K562 (cell line): ENCODE data around the gene TFF1. TPM values are rescaled to one million over a fixed set of nuclear protein-coding genes. Genes with fewer than 3 reads are reported as not detected.

ENCODE experiments used
- ATAC-seq: fragments of 200-7000 bp; cut with Tn5 transposase; 3 replicates; pipeline ENCODE4 v1.9.1; 2020; ENCODE audit warnings: moderate library complexity
- BruUV-seq: library from RNA; stranded (reverse); fragments of 400-500 nt; replicated peaks from 2 replicates; lab custom pipeline; 2021; lab: Mats Ljungman, UMichigan
- CTCF ChIA-PET: fragments of 300-600 bp; formaldehyde crosslinking; extraction: SDS; loops from one replicate; lab custom pipeline; 2021; ENCODE audit warnings: low intra/inter-chr PET ratio; lab: Yijun Ruan, JAX
- POLR2A ChIA-PET: fragments of 300-600, 350-650 bp; sonication (Branson Sonifier 250); formaldehyde crosslinking; extraction: SDS; loops from one replicate; lab custom pipeline; 2021; ENCODE audit warnings: antibody characterized with exemption, inconsistent platforms; lab: Yijun Ruan, JAX
- DNase-seq, 4 experiments: peaks; one replicate each; pipeline versions ENCODE4 v3.0.0 to v3.0.0-alpha.2; 2011 to 2018; ENCODE audit warnings: low spot score in 3 of 4, mixed read lengths in 3 of 4; ENCODE audit errors: extremely low read depth in 1 of 4
- FAIRE-seq: peaks from 2 replicates; lab custom pipeline; 2011; peaks lifted over from hg19 to GRCh38; lab: Jason Lieb, UNC
- H2AFZ ChIP-seq: 2 replicates; pipeline ENCODE4 v1.6.0; 2011; ENCODE audit warnings: low read depth, low read length, control low read depth, inconsistent platforms
- H3K27ac ChIP-seq: fragments of 200-600 bp; 3 replicates; pipeline ENCODE4 v1.8.0; 2011; ENCODE audit warnings: low read depth, mild to moderate bottlenecking, control low read depth, inconsistent platforms, low read length, moderate library complexity, mixed read lengths; ENCODE audit errors: extremely low read depth
- H3K27me3 ChIP-seq, 2 experiments: fragments of 300-600 bp in 1 of 2; 2 replicates in 1 of 2; 3 replicates in 1 of 2; pipeline versions ENCODE4 v1.6.0 to v1.8.0; 2011; ENCODE audit warnings: inconsistent platforms in 2 of 2, low read length in 2 of 2, mild to moderate bottlenecking in 1 of 2, mixed read lengths in 1 of 2, moderate library complexity in 1 of 2; ENCODE audit not compliant: control insufficient read depth in 2 of 2, insufficient read depth in 2 of 2
- H3K36me3 ChIP-seq: fragments of 300-600 bp; 3 replicates; pipeline ENCODE4 v1.8.0; 2011; ENCODE audit warnings: mild to moderate bottlenecking, low read length, inconsistent platforms; ENCODE audit not compliant: control insufficient read depth, insufficient read depth
- H3K4me1 ChIP-seq, 2 experiments: fragments of 200-600 bp in 1 of 2; replicated peaks in 1 of 2; 2 replicates in 1 of 2; 3 replicates in 1 of 2; pipeline versions ENCODE4 v1.5.1 to v1.8.0; 2011; ENCODE audit warnings: inconsistent platforms in 2 of 2, low read length in 2 of 2, mild to moderate bottlenecking in 1 of 2, mixed read lengths in 1 of 2, moderate library complexity in 1 of 2; ENCODE audit not compliant: control insufficient read depth in 2 of 2, insufficient read depth in 2 of 2
- H3K4me2 ChIP-seq: 2 replicates; pipeline ENCODE4 v1.6.1; 2011; ENCODE audit warnings: low read length, control low read depth, inconsistent platforms, mixed read lengths; ENCODE audit not compliant: insufficient read depth
- H3K4me3 ChIP-seq: fragments of 200-600 bp; sonication (generic), shearing (Covaris generic); 2 replicates; pipeline ENCODE4 v1.5.1; 2016; ENCODE audit warnings: control low read depth, inconsistent platforms
- H3K79me2 ChIP-seq: fragments of 200-600 bp; 3 replicates; pipeline ENCODE4 v1.8.0; 2011; ENCODE audit warnings: low read length, inconsistent platforms; ENCODE audit not compliant: control insufficient read depth, insufficient read depth
- H3K9ac ChIP-seq, 2 experiments: 2 replicates each; pipeline versions ENCODE4 v1.6.0 to v1.6.1; 2011; ENCODE audit warnings: low read depth in 2 of 2, low read length in 2 of 2, control low read depth in 1 of 2, inconsistent platforms in 1 of 2, mild to moderate bottlenecking in 1 of 2, mixed read lengths in 1 of 2; ENCODE audit not compliant: insufficient read depth in 1 of 2
- H3K9me1 ChIP-seq: one replicate; pipeline ENCODE4 v1.6.0; 2011; ENCODE audit warnings: inconsistent platforms, mild to moderate bottlenecking, low read length, moderate library complexity; ENCODE audit not compliant: control insufficient read depth, insufficient read depth
- H3K9me3 ChIP-seq: replicated peaks from 2 replicates; pipeline ENCODE4 v1.5.1; 2011; ENCODE audit warnings: low read depth, low read length, inconsistent platforms; ENCODE audit not compliant: control insufficient read depth, insufficient read depth
- H4K20me1 ChIP-seq: replicated peaks from 2 replicates; pipeline ENCODE4 v1.6.1; 2011; ENCODE audit warnings: low read length, inconsistent platforms, mixed read lengths; ENCODE audit not compliant: control insufficient read depth, insufficient read depth
- CHD2 ChIP-seq: IDR thresholded peaks from 2 replicates; pipeline ENCODE4 v1.6.1; 2011; ENCODE audit warnings: low read depth, low read length
- FOXA3 ChIP-seq, 2 experiments: fragments of 450-650 bp in 1 of 2; sonication (generic) in 1 of 2; formaldehyde crosslinking; IDR thresholded peaks in 1 of 2; conservative IDR thresholded peaks in 1 of 2; 2 replicates each; pipeline versions ENCODE4 v1.4.0 to v1.8.0; 2020 to 2022; ENCODE audit warnings: mild to moderate bottlenecking in 2 of 2, missing genetic modification reagents in 1 of 2
- PRDM10 ChIP-seq: fragments of 450-650 bp; IDR thresholded peaks from 2 replicates; pipeline ENCODE4 v1.6.1; 2018; ENCODE audit not compliant: partially characterized antibody
- U2AF1 ChIP-seq: fragments of 200-400 bp; formaldehyde crosslinking; optimal IDR thresholded peaks from 2 replicates; pipeline ENCODE3; 2017; ENCODE audit warnings: mild to moderate bottlenecking, low read depth, low read length, moderate library complexity
- ZBTB5 ChIP-seq: fragments of 450-650 bp; IDR thresholded peaks from 2 replicates; pipeline ENCODE4 v1.6.1; 2017; ENCODE audit warnings: antibody characterized with exemption
- WGBS: fragments of 100-300 bp; shearing (Covaris generic); methylation state at CpG from one replicate; pipeline ENCODE4 v1.1.6; 2016; ENCODE audit warnings: low coverage, mixed read lengths; ENCODE audit not compliant: insufficient coverage; ENCODE audit errors: missing lambda C conversion rate; 5-methylcytosine and 5-hydroxymethylcytosine counted together
- in situ Hi-C: fragments of 300-500 bp; cut with MboI; formaldehyde crosslinking; loops from 4 replicates; pipeline ENCODE4 v1.15.0; 2018; ENCODE audit warnings: inconsistent platforms, mixed read lengths
- intact Hi-C: fragments of 100-400 bp; cut with micrococcal nuclease; formaldehyde crosslinking; loops from 2 replicates; pipeline ENCODE4 v1.14.2; 2022
- polyA plus RNA-seq, 8 experiments: library from polyadenylated mRNA; depleted of rRNA in 4 of 8; stranded (reverse) in 5 of 8; unstranded in 3 of 8; fragments of >200 nt; fragmentation: Nextera tagmentation in 2 of 8; fragmentation: Illumina TruSeq in 1 of 8; extraction: Ambion mirVana in 2 of 8; extraction: Trizol in 1 of 8; gene quantifications; 2 replicates each; pipeline versions ENCODE4 v1.2.1 to v1.2.3, GENCODE V29; 2011 to 2014; ENCODE audit warnings: inconsistent platforms in 1 of 8, missing spikeins in 1 of 8
- total RNA-seq, 7 experiments: library from RNA; depleted of rRNA in 6 of 7; stranded (reverse); fragments of >200 nt in 6 of 7; fragmentation: Illumina TruSeq in 2 of 7; extraction: Trizol in 2 of 7; gene quantifications; 2 replicates each; pipeline versions ENCODE4 v1.2.1 to v1.2.3, GENCODE V29; 2011 to 2021; ENCODE audit warnings: low replicate concordance in 1 of 7

TFF1 gene
- total and polyA plus RNA-seq, 9 of the 15 experiments (the other 6 are each of a cell fraction or from before 2014, with no cell fraction given) = 0.31 TPM; not detected in 8

- intact Hi-C loops (no loop called here), in situ Hi-C loops (no loop called here)
- 68% methylated on average over 4 of the region's 4 CpGs for WGBS
- Histone ChIP-seq H3K4me3 (no peak overlapping the region), H3K9me1 (no peaks in the 10 kb centered on the region), H3K27ac (no peak overlapping the region), H3K9me3 (no peaks in the 10 kb centered on the region), H4K20me1 (no peaks in the 10 kb centered on the region), H3K4me2 (no peak overlapping the region), H3K4me1 (peaks cover 34 to 48% of the 10 kb centered on the region in 2 experiments), H3K9ac (no peak overlapping the region), H3K27me3 (no peaks in the 10 kb centered on the region), H3K36me3 (no peaks in the 10 kb centered on the region), H2AFZ (no peak overlapping the region), H3K79me2 (no peaks in the 10 kb centered on the region)
- ChIA-PET POLR2A (no interaction called here), CTCF (no interaction called here)
- TF ChIP-seq ZBTB5 (no peak), FOXA3 (CRISPR knock-in tag; conservative IDR thresholded peaks at IDR 0.05 in 1 of 2, IDR thresholded peaks at IDR 0.05 in 1 of 2) (no peak), PRDM10 (peak; percentile 35), U2AF1 (no peak), CHD2 (no peak)
- BruUV-seq = no TSS peak
- no peak for DNase-seq
- no peak for ATAC-seq
- FAIRE-seq = peak; percentile 46
Measured at GRCh38 chr21:42400525-42400924, 34.2 kb upstream of the TFF1 start.
